Left cardiac atrium (tissue), 2 donors: ENCODE data around the gene SH2D3A. TPM values are rescaled to one million over a fixed set of nuclear protein-coding genes. Genes with fewer than 3 reads are reported as not detected.

Source experiments
- microRNA-seq, 2 donors: library from miRNA; unstranded; fragments of <30 nt; microRNA quantifications; one replicate each; pipeline ENCODE4 v1.2.0, GENCODE V29; 2020
- total RNA-seq, 2 donors: library from RNA; stranded (reverse); fragmentation: NEBNext Ultra II Directional; extraction: Animal tissue kit (Norgen Biotek cat#: 25700); gene quantifications; one replicate each; pipeline ENCODE4 v1.2.1, GENCODE V29; 2021
- donor health status: DM: no; HTN: yes; CAD: no; lungs with severe emphysema.
- donor health status: DM: yes; HTN: yes; CAD: no.

Gene SH2D3A
- total RNA-seq, 2 donors from 2014 or later, result 0.47 to 0.65 TPM

Small RNAs within 50 kb of the gene (microRNA-seq; reads per million reads assigned to microRNA genes)
- 0 to 0.27 reads per million in 2 donors for gene MIR6791

Other genes with a start within 250 kb of the SH2D3A start
- gene TNFSF9, start 236.4 kb downstream of the SH2D3A start, total RNA-seq, result under 1 TPM; 0.29 to 0.71 TPM
- gene CD70, start 176.3 kb downstream of the SH2D3A start, total RNA-seq, result not detected
- 1 to 10 TPM; 2.1 to 3.2 TPM for gene TNFSF14, start 97.3 kb downstream of the SH2D3A start, total RNA-seq
- 1,000 to 10,000 TPM in 1 of 2 donors, 100 to 1,000 TPM in 1; 373 to 1,073 TPM for gene C3, start 46.8 kb downstream of the SH2D3A start, total RNA-seq
- gene GPR108, start 29.9 kb downstream of the SH2D3A start, total RNA-seq, result 10 to 100 TPM; 25.7 to 35.4 TPM
- 10 to 100 TPM; 67.5 to 74.0 TPM for gene TRIP10, start 27.8 kb downstream of the SH2D3A start, total RNA-seq
- gene VAV1, start 5.3 kb upstream of the SH2D3A start, total RNA-seq, result 1 to 10 TPM; 3.9 to 7.4 TPM
- under 1 TPM; 0.21 to 0.31 TPM for gene ADGRE1, start 120.1 kb upstream of the SH2D3A start, total RNA-seq